ENCODE measurements around the gene CHST15.

GRCh38 chr10:124092860-124093773, at the start of gene CHST15:
- TF ChIP-seq CTCF (IDR thresholded peaks at IDR 0.05) = no peak
- no peak for TF ChIP-seq POLR2A (IDR thresholded peaks at IDR 0.05)
